ENCODE results near the gene TAB3.

Gene TAB3

GRCh38 chrX:30881797-30882196 is 7.3 kb downstream of the TAB3 start:
- TF ChIP-seq CREB5 (CRISPR knock-in tag; IDR thresholded peaks at IDR 0.05; ENCODE audit: low read depth) (no peak), ZFP3 (CRISPR knock-in tag; IDR thresholded peaks at IDR 0.05) (no peak), GLIS3 (CRISPR knock-in tag; IDR thresholded peaks at IDR 0.05) (no peak), POU6F1 (CRISPR knock-in tag; IDR thresholded peaks at IDR 0.05; ENCODE audit: borderline replicate concordance, low read depth) (no peak), CSRNP3 (CRISPR knock-in tag; IDR thresholded peaks at IDR 0.05) (no peak), ZNF70 (CRISPR knock-in tag; IDR thresholded peaks at IDR 0.05) (no peak), RARB (CRISPR knock-in tag; IDR thresholded peaks at IDR 0.05) (no peak), PPARA (CRISPR knock-in tag; IDR thresholded peaks at IDR 0.05; ENCODE audit: borderline replicate concordance) (no peak), TSHZ2 (CRISPR knock-in tag; IDR thresholded peaks at IDR 0.05) (no peak), OSR1 (CRISPR knock-in tag; IDR thresholded peaks at IDR 0.05) (no peak), ZNF8 (CRISPR knock-in tag; IDR thresholded peaks at IDR 0.05) (no peak)
- no peak for ATAC-seq

GRCh38 chrX:30881390-30881789 is 7.7 kb downstream of the TAB3 start:
- ATAC-seq = no peak
- TF ChIP-seq GLIS3 (CRISPR knock-in tag; IDR thresholded peaks at IDR 0.05) = no peak
- TF ChIP-seq TSHZ2 (CRISPR knock-in tag; IDR thresholded peaks at IDR 0.05) = no peak
- no peak for TF ChIP-seq POU6F1 (CRISPR knock-in tag; IDR thresholded peaks at IDR 0.05; ENCODE audit: borderline replicate concordance, low read depth)

GRCh38 chrX:30880058-30880457 is 9.0 kb downstream of the TAB3 start:
- ATAC-seq = no peak
- TF ChIP-seq TSHZ2 (CRISPR knock-in tag; IDR thresholded peaks at IDR 0.05) = no peak

Data from SK-N-SH treated with all-trans-retinoic acid at 6 μM for 48 hours (cell line).